Activated naive CD4-positive, alpha-beta T cell treated with anti-CD3 and anti-CD28 coated beads, Interleukin-2, amount 50 U/mL, for 24 hours (primary cell): ENCODE measurements around the gene FRMD4A.

ENCODE experiments used
- H3K27ac Mint-ChIP-seq: one replicate; pipeline ENCODE4 v1.8.0; 2021; ENCODE audit warnings: mild to moderate bottlenecking, mixed read lengths
- H3K27me3 Mint-ChIP-seq: one replicate; pipeline ENCODE4 v1.8.0; 2021; ENCODE audit warnings: mixed read lengths
- H3K36me3 Mint-ChIP-seq: one replicate; pipeline ENCODE4 v1.8.0; 2021; ENCODE audit warnings: mixed read lengths
- H3K4me1 Mint-ChIP-seq: one replicate; pipeline ENCODE4 v1.8.0; 2021; ENCODE audit warnings: mixed read lengths
- H3K4me3 Mint-ChIP-seq: one replicate; pipeline ENCODE4 v1.8.0; 2021; ENCODE audit warnings: mild to moderate bottlenecking, mixed read lengths
- H3K9me3 Mint-ChIP-seq: one replicate; pipeline ENCODE4 v1.8.0; 2021; ENCODE audit warnings: mixed read lengths

Gene FRMD4A

DNA sequence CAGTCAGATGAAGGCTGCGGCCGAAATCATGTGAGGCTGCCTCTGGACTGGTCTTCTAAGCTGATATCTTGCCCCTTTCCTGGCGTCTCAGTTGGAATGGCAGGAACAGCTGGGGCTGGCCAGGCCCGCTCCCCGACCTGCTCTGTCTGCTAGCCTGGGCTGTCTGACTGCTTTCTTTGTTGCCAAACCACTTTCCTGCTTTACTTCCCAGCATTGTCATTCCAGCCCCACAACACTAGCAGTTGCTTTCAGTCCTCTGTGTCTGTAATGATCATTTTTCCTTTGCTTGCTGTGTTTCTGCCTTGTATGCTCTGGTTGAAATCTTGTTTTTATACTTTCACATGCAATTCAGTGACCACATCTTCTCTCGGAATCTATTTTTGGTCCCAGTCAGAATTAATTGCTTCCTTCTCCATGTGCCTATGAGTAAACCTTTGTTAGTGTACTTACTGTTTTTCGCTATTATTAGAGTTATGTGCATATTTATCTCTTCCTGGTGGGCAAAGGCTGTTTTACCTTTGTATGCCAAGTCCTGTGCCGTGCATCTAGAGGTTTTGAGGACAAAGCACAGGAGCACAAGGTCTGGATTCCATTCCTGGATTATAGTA, 722.4 kb downstream of the FRMD4A start:
- Mint-ChIP-seq H3K4me1 (no peaks in the 10 kb centered on the region), H3K27me3 (no peaks in the 10 kb centered on the region), H3K4me3 (no peak overlapping the region), H3K27ac (no peak overlapping the region), H3K9me3 (no peaks in the 10 kb centered on the region), H3K36me3 (peaks cover 19% of the 10 kb centered on the region)

DNA sequence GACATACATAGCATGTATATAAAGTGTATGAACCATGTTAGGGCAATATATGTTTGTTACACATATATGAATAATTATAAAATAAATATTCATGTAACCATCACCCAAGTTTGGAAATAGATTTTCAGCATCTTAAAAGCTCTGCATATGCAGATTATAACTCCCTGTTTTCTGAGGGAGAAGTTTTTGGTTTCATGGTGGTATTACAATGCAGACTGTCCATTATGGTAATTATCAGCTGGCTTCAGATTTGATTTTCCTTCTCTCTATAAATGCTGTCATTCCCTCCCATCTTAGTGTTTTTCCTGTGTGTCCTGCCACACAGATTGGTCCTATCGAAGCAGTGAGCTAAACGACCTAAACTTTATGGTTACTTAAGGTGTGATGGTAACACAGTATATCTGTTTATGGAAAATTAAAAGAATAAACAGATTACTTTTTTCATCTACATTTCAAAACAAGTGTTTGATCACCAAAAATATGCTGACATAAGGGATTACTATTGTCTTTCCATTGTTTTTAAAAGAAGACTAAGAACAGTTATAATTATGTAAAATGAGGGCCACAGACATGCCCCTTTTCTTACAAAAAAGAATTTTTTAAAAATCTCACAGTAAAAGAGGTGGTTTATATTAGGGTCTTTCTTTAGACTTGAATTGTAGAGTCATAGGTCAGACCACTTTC, 726.2 kb downstream of the FRMD4A start:
- no peak overlapping the region for H3K27ac Mint-ChIP-seq
- H3K27me3 Mint-ChIP-seq: no peaks in the 10 kb centered on the region
- no peak overlapping the region for H3K4me3 Mint-ChIP-seq
- no peaks in the 10 kb centered on the region for H3K4me1 Mint-ChIP-seq
- no peaks in the 10 kb centered on the region for H3K9me3 Mint-ChIP-seq
- H3K36me3 Mint-ChIP-seq: peaks cover 20% of the 10 kb centered on the region

DNA sequence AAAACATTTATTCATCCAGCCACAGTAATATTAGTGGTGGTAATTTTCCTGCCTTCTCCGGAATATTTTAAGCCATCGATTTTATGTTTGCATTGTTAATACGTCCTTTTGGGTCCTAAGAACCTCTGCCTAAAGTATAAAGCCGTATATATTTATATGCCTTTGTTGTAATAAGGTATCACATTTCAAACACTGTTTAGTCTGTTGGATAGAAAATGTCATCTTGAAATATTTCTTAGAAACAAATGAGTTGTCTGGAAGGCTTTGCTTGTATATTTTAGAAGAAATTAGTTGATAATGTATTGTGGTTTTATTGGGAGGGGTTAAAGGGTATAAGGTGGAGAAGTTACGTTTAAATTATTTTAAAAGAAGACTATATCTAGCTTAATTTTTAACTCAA, 732.8 kb downstream of the FRMD4A start:
- H3K4me3 Mint-ChIP-seq: no peak overlapping the region
- H3K27ac Mint-ChIP-seq: no peak overlapping the region
- no peaks in the 10 kb centered on the region for H3K9me3 Mint-ChIP-seq
- peaks cover 18% of the 10 kb centered on the region for H3K4me1 Mint-ChIP-seq
- H3K27me3 Mint-ChIP-seq: no peaks in the 10 kb centered on the region
- H3K36me3 Mint-ChIP-seq: peaks cover 19% of the 10 kb centered on the region

DNA sequence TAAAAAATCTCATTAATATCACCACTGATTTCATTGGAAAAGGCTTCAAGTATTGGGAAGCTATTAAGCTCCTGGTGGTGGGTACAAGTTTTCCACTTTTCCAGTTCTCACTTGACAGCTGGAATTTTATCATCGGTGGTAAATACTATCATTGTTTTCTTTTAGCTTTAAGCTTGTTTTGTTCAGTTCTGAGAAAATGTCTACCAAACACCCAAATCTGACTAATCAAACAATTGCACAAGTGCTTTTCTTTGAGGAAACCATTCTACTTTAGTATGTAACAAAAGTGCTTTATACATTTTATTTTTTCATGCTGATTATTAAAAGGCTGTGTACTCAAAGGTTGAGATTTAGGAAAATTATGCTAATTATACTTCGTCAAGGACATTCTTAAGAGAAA, 736.1 kb downstream of the FRMD4A start:
- H3K27ac Mint-ChIP-seq: no peak overlapping the region
- H3K4me1 Mint-ChIP-seq: peaks cover 29% of the 10 kb centered on the region
- no peak overlapping the region for H3K4me3 Mint-ChIP-seq
- H3K9me3 Mint-ChIP-seq: no peaks in the 10 kb centered on the region
- H3K27me3 Mint-ChIP-seq: no peaks in the 10 kb centered on the region
- H3K36me3 Mint-ChIP-seq: peaks cover 16% of the 10 kb centered on the region
